Measurements from ENCODE around the gene ADGRL3. TPM values are rescaled to one million over a fixed set of nuclear protein-coding genes. Genes with fewer than 3 reads are reported as not detected.

ADGRL3 gene
- total and polyA plus RNA-seq, 2 donors, result 0.82 to 2.0 TPM

- no peak for DNase-seq (ENCODE audit: low read depth in 6 of 9, low spot score in 9 of 9)
- Histone ChIP-seq H3K4me3 (ENCODE audit: low read length in 2 of 2) (no peak overlapping the region), H3K9me3 (ENCODE audit: control insufficient read depth in 2 of 2, insufficient read depth in 1 of 2, low read length in 1 of 2) (peaks cover 6 to 30% of the 10 kb centered on the region in 2 donors), H3K27me3 (ENCODE audit: control insufficient read depth in 2 of 2, insufficient read depth in 1 of 2, low read length in 1 of 2) (no peaks in the 10 kb centered on the region), H3K4me1 (ENCODE audit: control insufficient read depth in 2 of 2, insufficient read depth in 2 of 2, low read length in 2 of 2) (no peaks in the 10 kb centered on the region), H3K36me3 (ENCODE audit: control insufficient read depth in 2 of 2, insufficient read depth in 2 of 2, low read length in 1 of 2) (no peaks in the 10 kb centered on the region), H3K27ac (ENCODE audit: low read depth in 1 of 2, low read length in 1 of 2) (no peak overlapping the region)
- 95% methylated on average over 11 of the region's 11 CpGs for WGBS
Measured at GRCh38 chr4:61427099-61427817, 227.1 kb downstream of the ADGRL3 start.

GRCh38 chr4:61427818-61428495 lies 227.8 kb downstream of the ADGRL3 start:
- no peak overlapping the region for H3K27ac ChIP-seq (ENCODE audit: low read depth in 1 of 2, low read length in 1 of 2)
- peaks cover 6 to 30% of the 10 kb centered on the region in 2 donors for H3K9me3 ChIP-seq (ENCODE audit: control insufficient read depth in 2 of 2, insufficient read depth in 1 of 2, low read length in 1 of 2)
- WGBS, result 90% methylated on average over 12 of the region's 12 CpGs
- DNase-seq (ENCODE audit: low read depth in 6 of 9, low spot score in 9 of 9), result no peak
- H3K36me3 ChIP-seq (ENCODE audit: control insufficient read depth in 2 of 2, insufficient read depth in 2 of 2, low read length in 1 of 2), result no peaks in the 10 kb centered on the region
- no peaks in the 10 kb centered on the region for H3K27me3 ChIP-seq (ENCODE audit: control insufficient read depth in 2 of 2, insufficient read depth in 1 of 2, low read length in 1 of 2)
- H3K4me3 ChIP-seq (ENCODE audit: low read length in 2 of 2), result no peak overlapping the region
- H3K4me1 ChIP-seq (ENCODE audit: control insufficient read depth in 2 of 2, insufficient read depth in 2 of 2, low read length in 2 of 2), result no peaks in the 10 kb centered on the region

- no peak overlapping the region for H3K4me3 ChIP-seq (ENCODE audit: low read length in 2 of 2)
- no peak overlapping the region for H3K27ac ChIP-seq (ENCODE audit: low read depth in 1 of 2, low read length in 1 of 2)
- no peaks in the 10 kb centered on the region for H3K27me3 ChIP-seq (ENCODE audit: control insufficient read depth in 2 of 2, insufficient read depth in 1 of 2, low read length in 1 of 2)
- H3K36me3 ChIP-seq (ENCODE audit: control insufficient read depth in 2 of 2, insufficient read depth in 2 of 2, low read length in 1 of 2), result no peaks in the 10 kb centered on the region
- no peak for DNase-seq (ENCODE audit: low read depth in 6 of 9, low spot score in 9 of 9)
- H3K4me1 ChIP-seq (ENCODE audit: control insufficient read depth in 2 of 2, insufficient read depth in 2 of 2, low read length in 2 of 2), result no peaks in the 10 kb centered on the region
- H3K9me3 ChIP-seq (ENCODE audit: control insufficient read depth in 2 of 2, insufficient read depth in 1 of 2, low read length in 1 of 2), result peaks cover 6 to 30% of the 10 kb centered on the region in 2 donors
Measured at GRCh38 chr4:61428950-61429349, 228.8 kb downstream of the ADGRL3 start.

GRCh38 chr4:61431131-61431530 lies 231.0 kb downstream of the ADGRL3 start:
- peaks cover 3 to 11% of the 10 kb centered on the region in 2 donors for H3K9me3 ChIP-seq (ENCODE audit: control insufficient read depth in 2 of 2, insufficient read depth in 1 of 2, low read length in 1 of 2)
- H3K4me3 ChIP-seq (ENCODE audit: low read length in 2 of 2), result no peak overlapping the region
- no peak overlapping the region for H3K27ac ChIP-seq (ENCODE audit: low read depth in 1 of 2, low read length in 1 of 2)
- H3K36me3 ChIP-seq (ENCODE audit: control insufficient read depth in 2 of 2, insufficient read depth in 2 of 2, low read length in 1 of 2), result no peaks in the 10 kb centered on the region
- no peak for DNase-seq (ENCODE audit: low read depth in 6 of 9, low spot score in 9 of 9)
- 94% methylated on average over 5 of the region's 5 CpGs for WGBS
- H3K27me3 ChIP-seq (ENCODE audit: control insufficient read depth in 2 of 2, insufficient read depth in 1 of 2, low read length in 1 of 2), result no peaks in the 10 kb centered on the region
- no peaks in the 10 kb centered on the region for H3K4me1 ChIP-seq (ENCODE audit: control insufficient read depth in 2 of 2, insufficient read depth in 2 of 2, low read length in 2 of 2)

GRCh38 chr4:61437923-61438322 lies 237.8 kb downstream of the ADGRL3 start:
- no peak overlapping the region for H3K27ac ChIP-seq (ENCODE audit: low read depth in 1 of 2, low read length in 1 of 2)
- no peaks in the 10 kb centered on the region for H3K9me3 ChIP-seq (ENCODE audit: control insufficient read depth in 2 of 2, insufficient read depth in 1 of 2, low read length in 1 of 2)
- no peaks in the 10 kb centered on the region for H3K4me1 ChIP-seq (ENCODE audit: control insufficient read depth in 2 of 2, insufficient read depth in 2 of 2, low read length in 2 of 2)
- no peak for DNase-seq (ENCODE audit: low read depth in 6 of 9, low spot score in 9 of 9)
- no peak overlapping the region for H3K4me3 ChIP-seq (ENCODE audit: low read length in 2 of 2)
- no peaks in the 10 kb centered on the region for H3K27me3 ChIP-seq (ENCODE audit: control insufficient read depth in 2 of 2, insufficient read depth in 1 of 2, low read length in 1 of 2)
- H3K36me3 ChIP-seq (ENCODE audit: control insufficient read depth in 2 of 2, insufficient read depth in 2 of 2, low read length in 1 of 2), result no peaks in the 10 kb centered on the region

GRCh38 chr4:61440321-61440720 lies 240.2 kb downstream of the ADGRL3 start:
- H3K36me3 ChIP-seq (ENCODE audit: control insufficient read depth in 2 of 2, insufficient read depth in 2 of 2, low read length in 1 of 2), result no peaks in the 10 kb centered on the region
- H3K27ac ChIP-seq (ENCODE audit: low read depth in 1 of 2, low read length in 1 of 2), result no peak overlapping the region
- no peak overlapping the region for H3K4me3 ChIP-seq (ENCODE audit: low read length in 2 of 2)
- no peak for DNase-seq (ENCODE audit: low read depth in 6 of 9, low spot score in 9 of 9)
- H3K9me3 ChIP-seq (ENCODE audit: control insufficient read depth in 2 of 2, insufficient read depth in 1 of 2, low read length in 1 of 2), result no peaks in the 10 kb centered on the region
- no peaks in the 10 kb centered on the region for H3K4me1 ChIP-seq (ENCODE audit: control insufficient read depth in 2 of 2, insufficient read depth in 2 of 2, low read length in 2 of 2)
- WGBS, result 87% methylated on average over 4 of the region's 4 CpGs
- no peaks in the 10 kb centered on the region for H3K27me3 ChIP-seq (ENCODE audit: control insufficient read depth in 2 of 2, insufficient read depth in 1 of 2, low read length in 1 of 2)

- WGBS, result 78% methylated on average over 2 of the region's 2 CpGs
- H3K4me1 ChIP-seq (ENCODE audit: control insufficient read depth in 2 of 2, insufficient read depth in 2 of 2, low read length in 2 of 2), result no peaks in the 10 kb centered on the region
Measured at GRCh38 chr4:61442936-61443335, 242.8 kb downstream of the ADGRL3 start.

GRCh38 chr4:61443813-61444510 lies 243.8 kb downstream of the ADGRL3 start:
- H3K4me3 ChIP-seq (ENCODE audit: low read length in 2 of 2), result no peak overlapping the region
- H3K4me1 ChIP-seq (ENCODE audit: control insufficient read depth in 2 of 2, insufficient read depth in 2 of 2, low read length in 2 of 2), result no peaks in the 10 kb centered on the region
- no peaks in the 10 kb centered on the region for H3K36me3 ChIP-seq (ENCODE audit: control insufficient read depth in 2 of 2, insufficient read depth in 2 of 2, low read length in 1 of 2)
- 91% methylated on average over 2 of the region's 2 CpGs for WGBS
- H3K27ac ChIP-seq (ENCODE audit: low read depth in 1 of 2, low read length in 1 of 2), result no peak overlapping the region
- no peak for DNase-seq (ENCODE audit: low read depth in 6 of 9, low spot score in 9 of 9)
- no peaks in the 10 kb centered on the region for H3K27me3 ChIP-seq (ENCODE audit: control insufficient read depth in 2 of 2, insufficient read depth in 1 of 2, low read length in 1 of 2)
- no peaks in the 10 kb centered on the region for H3K9me3 ChIP-seq (ENCODE audit: control insufficient read depth in 2 of 2, insufficient read depth in 1 of 2, low read length in 1 of 2)

More at GRCh38 chr4:61442936-61443335, 242.8 kb downstream of the ADGRL3 start:
- no peak for DNase-seq (ENCODE audit: low read depth in 6 of 9, low spot score in 9 of 9)
- H3K4me3 ChIP-seq (ENCODE audit: low read length in 2 of 2), result no peak overlapping the region
- H3K36me3 ChIP-seq (ENCODE audit: control insufficient read depth in 2 of 2, insufficient read depth in 2 of 2, low read length in 1 of 2), result no peaks in the 10 kb centered on the region
- no peak overlapping the region for H3K27ac ChIP-seq (ENCODE audit: low read depth in 1 of 2, low read length in 1 of 2)
- H3K27me3 ChIP-seq (ENCODE audit: control insufficient read depth in 2 of 2, insufficient read depth in 1 of 2, low read length in 1 of 2), result no peaks in the 10 kb centered on the region
- H3K9me3 ChIP-seq (ENCODE audit: control insufficient read depth in 2 of 2, insufficient read depth in 1 of 2, low read length in 1 of 2), result no peaks in the 10 kb centered on the region

GRCh38 chr4:61445374-61446063 lies 245.4 kb downstream of the ADGRL3 start:
- H3K9me3 ChIP-seq (ENCODE audit: control insufficient read depth in 2 of 2, insufficient read depth in 1 of 2, low read length in 1 of 2), result no peaks in the 10 kb centered on the region
- no peaks in the 10 kb centered on the region for H3K27me3 ChIP-seq (ENCODE audit: control insufficient read depth in 2 of 2, insufficient read depth in 1 of 2, low read length in 1 of 2)
- DNase-seq (ENCODE audit: low read depth in 6 of 9, low spot score in 9 of 9), result no peak
- 83% methylated on average over 2 of the region's 2 CpGs for WGBS
- H3K4me1 ChIP-seq (ENCODE audit: control insufficient read depth in 2 of 2, insufficient read depth in 2 of 2, low read length in 2 of 2), result no peaks in the 10 kb centered on the region
- H3K36me3 ChIP-seq (ENCODE audit: control insufficient read depth in 2 of 2, insufficient read depth in 2 of 2, low read length in 1 of 2), result no peaks in the 10 kb centered on the region
- H3K4me3 ChIP-seq (ENCODE audit: low read length in 2 of 2), result no peak overlapping the region
- no peak overlapping the region for H3K27ac ChIP-seq (ENCODE audit: low read depth in 1 of 2, low read length in 1 of 2)

All from thymus (tissue), 11 donors.